Caco-2 (cell line): ENCODE data around the gene RAD51B. TPM values are rescaled to one million over a fixed set of nuclear protein-coding genes. Genes with fewer than 3 reads are reported as not detected.

Source experiments
- BruUV-seq: library from RNA; stranded (reverse); fragments of 400-500 nt; replicated peaks from 2 replicates; lab custom pipeline; 2021; lab: Mats Ljungman, UMichigan
- CTCF ChIA-PET: fragments of 300-600 bp; sonication (Branson Sonifier 250); formaldehyde crosslinking; loops from one replicate; lab custom pipeline; 2022; ENCODE audit warnings: antibody characterized with exemption; lab: Charles Lee
- POLR2A ChIA-PET: fragments of 300-600 bp; sonication (Branson Sonifier 250); formaldehyde crosslinking; loops from one replicate; lab custom pipeline; 2022; ENCODE audit warnings: antibody characterized with exemption; lab: Charles Lee
- DNase-seq, 2 experiments: peaks; one replicate each; pipeline versions ENCODE4 v3.0.0 to v3.0.0-alpha.2; 2020 to 2022
- H3K27me3 ChIP-seq: replicated peaks from 2 replicates; pipeline ENCODE4 v1.6.0; 2011; ENCODE audit warnings: low read length; ENCODE audit not compliant: control insufficient read depth, insufficient read depth
- H3K36me3 ChIP-seq: 2 replicates; pipeline ENCODE4 v1.5.1; 2011; ENCODE audit warnings: low read length; ENCODE audit not compliant: control insufficient read depth, insufficient read depth
- H3K4me1 ChIP-seq: fragments of 250-450 bp; sonication (Bioruptor Pico); 2 replicates; pipeline ENCODE4 v1.5.1; 2020; ENCODE audit warnings: mild to moderate bottlenecking
- H3K4me3 ChIP-seq: 2 replicates; pipeline ENCODE4 v1.5.1; 2011; ENCODE audit warnings: low read depth, mild to moderate bottlenecking, control low read depth, low read length
- H3K9me3 ChIP-seq: fragments of 250-450 bp; sonication (Bioruptor Pico); 2 replicates; pipeline ENCODE4 v1.5.1; 2020; ENCODE audit warnings: mild to moderate bottlenecking, moderate library complexity
- H3K27ac Mint-ChIP-seq: one replicate; pipeline ENCODE4 v1.8.0; 2022; ENCODE audit warnings: mixed read lengths; ENCODE audit not compliant: unreplicated experiment
- H3K27me3 Mint-ChIP-seq: one replicate; pipeline ENCODE4 v1.8.0; 2022; ENCODE audit warnings: mixed read lengths; ENCODE audit not compliant: insufficient read depth, unreplicated experiment
- H3K36me3 Mint-ChIP-seq: one replicate; pipeline ENCODE4 v1.8.0; 2022; ENCODE audit warnings: mild to moderate bottlenecking, mixed read lengths; ENCODE audit not compliant: insufficient read depth, unreplicated experiment
- H3K4me1 Mint-ChIP-seq: one replicate; pipeline ENCODE4 v1.8.0; 2022; ENCODE audit warnings: low read depth, mixed read lengths; ENCODE audit not compliant: unreplicated experiment
- H3K4me3 Mint-ChIP-seq: one replicate; pipeline ENCODE4 v1.8.0; 2022; ENCODE audit warnings: mild to moderate bottlenecking, moderate library complexity, mixed read lengths; ENCODE audit not compliant: unreplicated experiment
- H3K9me3 Mint-ChIP-seq: one replicate; pipeline ENCODE4 v1.8.0; 2022; ENCODE audit warnings: mixed read lengths; ENCODE audit not compliant: unreplicated experiment
- CTCF ChIP-seq, 2 experiments: fragments of 200-600 bp in 1 of 2; IDR thresholded peaks; 1 replicate in 1 of 2; 2 replicates in 1 of 2; pipeline versions ENCODE4 v1.5.1 to v1.8.0; 2011 to 2022; ENCODE audit warnings: antibody characterized with exemption in 1 of 2, control low read depth in 1 of 2, inconsistent platforms in 1 of 2, low read depth in 1 of 2, low read length in 1 of 2, mild to moderate bottlenecking in 1 of 2, moderate library complexity in 1 of 2; ENCODE audit not compliant: insufficient read depth in 1 of 2, severe bottlenecking in 1 of 2, unreplicated experiment in 1 of 2
- intact Hi-C: fragments of 100-400 bp; cut with micrococcal nuclease; formaldehyde crosslinking; loops from one replicate; pipeline ENCODE4 v1.10.0; 2022; ENCODE audit not compliant: unreplicated experiment
- total RNA-seq: library from RNA; stranded (reverse); gene quantifications from 2 replicates; pipeline ENCODE4 v1.2.3, GENCODE V29; 2022

The RAD51B gene
- total RNA-seq, 1 experiment from 2014 or later, result 16.7 TPM

- intact Hi-C loops, result no loop called here
- POLR2A ChIA-PET, result no interaction called here
These were observed 448.6 kb downstream of the RAD51B start for GRCh38 chr14:68268197-68268596.

GRCh38 chr14:68268719-68269118 is 449.1 kb downstream of the RAD51B start:
- DNase-seq, result no peak
- Mint-ChIP-seq H3K27me3 (no peaks in the 10 kb centered on the region), H3K27ac (no peak overlapping the region), H3K4me1 (peaks cover 13% of the 10 kb centered on the region), H3K36me3 (no peaks in the 10 kb centered on the region), H3K9me3 (no peaks in the 10 kb centered on the region), H3K4me3 (no peak overlapping the region)
- no peaks in the 10 kb centered on the region for H3K4me1 ChIP-seq
- H3K9me3 ChIP-seq, result no peaks in the 10 kb centered on the region
- no peak for TF ChIP-seq CTCF (IDR thresholded peaks at IDR 0.05; ENCODE audit: insufficient read depth in 1 of 2, low read depth in 1 of 2, low read length in 1 of 2, severe bottlenecking in 1 of 2, unreplicated experiment in 1 of 2)
- H3K36me3 ChIP-seq, result no peaks in the 10 kb centered on the region
- H3K27me3 ChIP-seq, result no peaks in the 10 kb centered on the region
- ChIA-PET POLR2A (no interaction called here), CTCF (no interaction called here)
- no TSS peak for BruUV-seq
- no peak overlapping the region for H3K4me3 ChIP-seq
- intact Hi-C loops, result no loop called here

More at GRCh38 chr14:68268197-68268596, 448.6 kb downstream of the RAD51B start:
- no peak overlapping the region for H3K4me3 ChIP-seq
- no peaks in the 10 kb centered on the region for H3K4me1 ChIP-seq
- DNase-seq, result no peak
- no peaks in the 10 kb centered on the region for H3K9me3 ChIP-seq
- H3K27me3 Mint-ChIP-seq, result no peaks in the 10 kb centered on the region
- no peaks in the 10 kb centered on the region for H3K36me3 Mint-ChIP-seq
- H3K27ac Mint-ChIP-seq, result no peak overlapping the region
- no peaks in the 10 kb centered on the region for H3K36me3 ChIP-seq
- BruUV-seq, result no TSS peak
- no peak overlapping the region for H3K4me3 Mint-ChIP-seq
- no peaks in the 10 kb centered on the region for H3K9me3 Mint-ChIP-seq
- no peak for TF ChIP-seq CTCF (IDR thresholded peaks at IDR 0.05; ENCODE audit: insufficient read depth in 1 of 2, low read depth in 1 of 2, low read length in 1 of 2, severe bottlenecking in 1 of 2, unreplicated experiment in 1 of 2)
- no peaks in the 10 kb centered on the region for H3K27me3 ChIP-seq
- peaks cover 14% of the 10 kb centered on the region for H3K4me1 Mint-ChIP-seq
- CTCF ChIA-PET, result no interaction called here

GRCh38 chr14:68269136-68269927 is 449.8 kb downstream of the RAD51B start:
- Mint-ChIP-seq H3K27me3 (no peaks in the 10 kb centered on the region), H3K36me3 (no peaks in the 10 kb centered on the region), H3K4me1 (peaks cover 12% of the 10 kb centered on the region), H3K4me3 (no peak overlapping the region), H3K27ac (peak overlapping the region; percentile 6), H3K9me3 (no peaks in the 10 kb centered on the region)
- Histone ChIP-seq H3K9me3 (no peaks in the 10 kb centered on the region), H3K4me1 (no peaks in the 10 kb centered on the region), H3K27me3 (no peaks in the 10 kb centered on the region), H3K36me3 (no peaks in the 10 kb centered on the region), H3K4me3 (no peak overlapping the region)
- TF ChIP-seq CTCF (IDR thresholded peaks at IDR 0.05; ENCODE audit: insufficient read depth in 1 of 2, low read depth in 1 of 2, low read length in 1 of 2, severe bottlenecking in 1 of 2, unreplicated experiment in 1 of 2), result no peak
- intact Hi-C loops, result no loop called here
- ChIA-PET POLR2A (no interaction called here), CTCF (no interaction called here)
- BruUV-seq, result no TSS peak
- DNase-seq, result no peak
